GM23338 (cell line): ENCODE measurements around the gene RPL3. TPM values are rescaled to one million over a fixed set of nuclear protein-coding genes. Genes with fewer than 3 reads are reported as not detected.

Experiments used
- ATAC-seq: fragments of 200-7000 bp; cut with Tn5 transposase; 3 replicates; pipeline ENCODE4 v1.9.1; 2020
- DNase-seq: peaks from one replicate; pipeline ENCODE4 v3.0.0-alpha.2; 2015; ENCODE audit warnings: low spot score
- H2AFZ ChIP-seq: fragments of 200-600 bp; sonication (generic); 2 replicates; pipeline ENCODE4 v1.8.0; 2016; ENCODE audit warnings: antibody characterized with exemption, mild to moderate bottlenecking, moderate library complexity
- H3F3A ChIP-seq: fragments of 200-600 bp; sonication (generic); replicated peaks from 2 replicates; pipeline ENCODE4 v1.8.0; 2017; ENCODE audit warnings: antibody characterized with exemption, mixed run types, low read depth
- H3K27ac ChIP-seq: fragments of 200-600 bp; sonication (generic); 2 replicates; pipeline ENCODE4 v1.6.1; 2016; ENCODE audit warnings: low read depth
- H3K27me3 ChIP-seq: fragments of 200-600 bp; sonication (generic); 2 replicates; pipeline ENCODE4 v1.8.0; 2016; ENCODE audit warnings: mild to moderate bottlenecking, mixed run types, moderate library complexity; ENCODE audit not compliant: insufficient read depth
- H3K36me3 ChIP-seq: fragments of 200-600 bp; sonication (generic); 2 replicates; pipeline ENCODE4 v1.8.0; 2016; ENCODE audit warnings: mild to moderate bottlenecking; ENCODE audit not compliant: insufficient read depth
- H3K4me1 ChIP-seq: fragments of 200-600 bp; sonication (generic); 2 replicates; pipeline ENCODE4 v1.8.0; 2016; ENCODE audit warnings: mild to moderate bottlenecking, moderate library complexity; ENCODE audit not compliant: insufficient read depth
- H3K4me2 ChIP-seq: fragments of 200-600 bp; sonication (generic); 2 replicates; pipeline ENCODE4 v1.7.1; 2017; ENCODE audit warnings: mixed run types
- H3K4me3 ChIP-seq: fragments of 200-600 bp; sonication (generic); 2 replicates; pipeline ENCODE4 v1.6.1; 2016; ENCODE audit warnings: mixed run types
- H3K79me2 ChIP-seq: fragments of 200-600 bp; sonication (generic); replicated peaks from 2 replicates; pipeline ENCODE4 v1.8.0; 2017; ENCODE audit warnings: mild to moderate bottlenecking; ENCODE audit not compliant: insufficient read depth
- H3K9me2 ChIP-seq: fragments of 200-600 bp; sonication (generic); 2 replicates; pipeline ENCODE4 v1.8.0; 2017; ENCODE audit not compliant: insufficient read depth
- H4K20me1 ChIP-seq: fragments of 200-600 bp; sonication (generic); replicated peaks from 2 replicates; pipeline ENCODE4 v1.8.0; 2017; ENCODE audit warnings: mild to moderate bottlenecking; ENCODE audit not compliant: insufficient read depth
- H3K27ac Mint-ChIP-seq: 2 replicates; pipeline ENCODE4 v1.8.0; 2020; ENCODE audit warnings: inconsistent platforms, mild to moderate bottlenecking, moderate library complexity, mixed read lengths
- H3K27me3 Mint-ChIP-seq: 3 replicates; pipeline ENCODE4 v1.8.0; 2022; ENCODE audit warnings: low read depth, mild to moderate bottlenecking, moderate library complexity, mixed read lengths, inconsistent platforms; ENCODE audit not compliant: insufficient read depth, poor library complexity
- H3K36me3 Mint-ChIP-seq: 3 replicates; pipeline ENCODE4 v1.8.0; 2021; ENCODE audit warnings: low read depth, mild to moderate bottlenecking, inconsistent platforms, moderate library complexity, mixed read lengths
- H3K4me1 Mint-ChIP-seq: 3 replicates; pipeline ENCODE4 v1.8.0; 2020; ENCODE audit warnings: mild to moderate bottlenecking, inconsistent platforms, mixed read lengths
- H3K4me3 Mint-ChIP-seq: 3 replicates; pipeline ENCODE4 v1.8.0; 2021; ENCODE audit warnings: moderate library complexity, mild to moderate bottlenecking, inconsistent platforms, mixed read lengths
- H3K9me3 Mint-ChIP-seq: 3 replicates; pipeline ENCODE4 v1.8.0; 2020; ENCODE audit warnings: moderate library complexity, mild to moderate bottlenecking, inconsistent platforms, mixed read lengths
- CREB1 ChIP-seq: fragments of 250-450 bp; sonication (Bioruptor Pico); IDR thresholded peaks from 2 replicates; pipeline ENCODE4 v1.5.0; 2020; ENCODE audit warnings: low read depth, mild to moderate bottlenecking, moderate library complexity
- ETS1 ChIP-seq: IDR thresholded peaks from 2 replicates; pipeline ENCODE4 v1.6.1; 2016; ENCODE audit warnings: antibody characterized with exemption
- JUNB ChIP-seq: IDR thresholded peaks from one replicate; pipeline ENCODE4 v1.6.1; 2016; ENCODE audit warnings: antibody characterized with exemption; ENCODE audit not compliant: unreplicated experiment
- NANOG ChIP-seq: IDR thresholded peaks from 2 replicates; pipeline ENCODE4 v1.6.1; 2016; ENCODE audit warnings: antibody characterized with exemption, borderline replicate concordance
- POLR2AphosphoS5 ChIP-seq: IDR thresholded peaks from 2 replicates; pipeline ENCODE4 v1.6.1; 2016; ENCODE audit warnings: antibody characterized with exemption, low read depth
- REST ChIP-seq: IDR thresholded peaks from one replicate; pipeline ENCODE4 v1.6.1; 2018; ENCODE audit warnings: antibody characterized with exemption; ENCODE audit not compliant: unreplicated experiment
- ZNF331 ChIP-seq: fragments of 250-450 bp; sonication (Bioruptor Pico); IDR thresholded peaks from 2 replicates; pipeline ENCODE4 v1.5.0; 2020; ENCODE audit warnings: low read depth, mild to moderate bottlenecking, moderate library complexity
- ZNF462 ChIP-seq: fragments of 250-450 bp; sonication (Bioruptor Pico); IDR thresholded peaks from 2 replicates; pipeline ENCODE4 v1.5.0; 2020; ENCODE audit warnings: mild to moderate bottlenecking, moderate library complexity
- polyA plus RNA-seq: library from polyadenylated mRNA; unstranded; fragments of >200 nt; fragmentation: Nextera tagmentation; extraction: Ambion mirVana; gene quantifications from 2 replicates; pipeline ENCODE4 v1.2.1, GENCODE V29; 2016
- total RNA-seq: library from RNA; depleted of rRNA; stranded (reverse); fragments of >200 nt; shearing (Covaris generic); gene quantifications from 2 replicates; pipeline ENCODE4 v1.2.3, GENCODE V29; 2014

Gene RPL3
- total and polyA plus RNA-seq, 2 experiments from 2014 or later, result 1,983 to 3,244 TPM

- H3K4me3 Mint-ChIP-seq, result no peak overlapping the region; the same call in 2 of the 3 replicates
- no peaks in the 10 kb centered on the region; the same call in 2 of the 3 replicates for H3K9me3 Mint-ChIP-seq
- Histone ChIP-seq H3K4me2 (no peak overlapping the region), H3K4me1 (peaks cover 31% of the 10 kb centered on the region), H3K27me3 (no peaks in the 10 kb centered on the region), H4K20me1 (no peaks in the 10 kb centered on the region; the same call in 1 of the 2 replicates), H3F3A (no peaks in the 10 kb centered on the region), H3K79me2 (peaks cover 4% of the 10 kb centered on the region; the same call in 1 of the 2 replicates), H3K27ac (no peak overlapping the region), H2AFZ (no peak overlapping the region), H3K9me2 (no peaks in the 10 kb centered on the region), H3K36me3 (no peaks in the 10 kb centered on the region), H3K4me3 (no peak overlapping the region)
- peaks cover 18% of the 10 kb centered on the region for H3K27me3 Mint-ChIP-seq
- peaks cover 49% of the 10 kb centered on the region for H3K4me1 Mint-ChIP-seq
- DNase-seq, result no peak
- TF ChIP-seq POLR2AphosphoS5 (no peak), CREB1 (CRISPR knock-in tag) (no peak)
- H3K27ac Mint-ChIP-seq, result peak overlapping the region; percentile 89; the same call in 1 of the 2 replicates
- H3K36me3 Mint-ChIP-seq, result peaks cover 5% of the 10 kb centered on the region; the same call in 1 of the 3 replicates
- ATAC-seq, result no peak
Measured at GRCh38 chr22:39364714-39365491, 45.5 kb upstream of the RPL3 start.

GRCh38 chr22:39363751-39364515 is 44.5 kb upstream of the RPL3 start:
- H3K27me3 Mint-ChIP-seq, result peaks cover 23% of the 10 kb centered on the region
- Histone ChIP-seq H3K27ac (no peak overlapping the region), H3K4me2 (no peak overlapping the region), H3K4me3 (no peak overlapping the region), H3K27me3 (no peaks in the 10 kb centered on the region), H3K79me2 (peaks cover 4% of the 10 kb centered on the region; the same call in 1 of the 2 replicates), H3K4me1 (peaks cover 31% of the 10 kb centered on the region), H2AFZ (no peak overlapping the region), H3K9me2 (no peaks in the 10 kb centered on the region), H3K36me3 (no peaks in the 10 kb centered on the region), H3F3A (no peaks in the 10 kb centered on the region), H4K20me1 (no peaks in the 10 kb centered on the region; the same call in 1 of the 2 replicates)
- H3K4me3 Mint-ChIP-seq, result no peak overlapping the region; the same call in 2 of the 3 replicates
- H3K9me3 Mint-ChIP-seq, result no peaks in the 10 kb centered on the region; the same call in 2 of the 3 replicates
- H3K27ac Mint-ChIP-seq, result peak overlapping the region; percentile 89
- ATAC-seq, result no peak
- peaks cover 10% of the 10 kb centered on the region; the same call in 2 of the 3 replicates for H3K36me3 Mint-ChIP-seq
- DNase-seq, result no peak
- peaks cover 46% of the 10 kb centered on the region for H3K4me1 Mint-ChIP-seq
- no peak for TF ChIP-seq JUNB
- no peak for TF ChIP-seq REST
- TF ChIP-seq ETS1, result no peak
- no peak for TF ChIP-seq ZNF331 (CRISPR knock-in tag)
- TF ChIP-seq ZNF462, result no peak
- TF ChIP-seq POLR2AphosphoS5, result no peak
- TF ChIP-seq NANOG, result no peak
